HEK293 (cell line): ENCODE results near the gene CTIF.

Experiments
- CTCF ChIA-PET: fragments of 350-600 bp; formaldehyde crosslinking; extraction: SDS; loops from one replicate; lab custom pipeline; 2021; ENCODE audit warnings: antibody characterized with exemption; lab: Yijun Ruan, JAX
- POLR2A ChIA-PET: fragments of 300-600 bp; formaldehyde crosslinking; extraction: SDS; loops from one replicate; lab custom pipeline; 2020; ENCODE audit warnings: antibody characterized with exemption, inconsistent platforms; lab: Yijun Ruan, JAX
- H3K27ac ChIP-seq: fragments of 200-500 bp; sonication (Bioruptor generic); 2 replicates; pipeline ENCODE4 v1.5.1; 2014; ENCODE audit warnings: low read depth, low read length, control low read depth, inconsistent platforms; ENCODE audit errors: extremely low read depth
- H3K36me3 ChIP-seq, 2 experiments: fragments of 200-500 bp in 1 of 2; sonication (Bioruptor generic) in 1 of 2; 1 replicate in 1 of 2; 2 replicates in 1 of 2; pipeline ENCODE4 v1.5.1; 2014 to 2017; ENCODE audit warnings: inconsistent platforms in 2 of 2, low read length in 2 of 2; ENCODE audit not compliant: control insufficient read depth in 2 of 2, insufficient read depth in 1 of 2
- H3K4me1 ChIP-seq: fragments of 200-500 bp; sonication (Bioruptor generic); 2 replicates; pipeline ENCODE4 v1.5.1; 2014; ENCODE audit warnings: mild to moderate bottlenecking, low read length, inconsistent platforms; ENCODE audit not compliant: control insufficient read depth, insufficient read depth
- H3K4me3 ChIP-seq: 2 replicates; pipeline ENCODE4 v1.5.1; 2011; ENCODE audit warnings: low read depth, mild to moderate bottlenecking, control low read depth, low read length, moderate library complexity
- H3K9me3 ChIP-seq: fragments of 200-500 bp; sonication (Bioruptor generic); 2 replicates; pipeline ENCODE4 v1.5.1; 2014; ENCODE audit warnings: low read depth, low read length, inconsistent platforms; ENCODE audit not compliant: control insufficient read depth, insufficient read depth
- EGR2 ChIP-seq: fragments of 450-650 bp; formaldehyde crosslinking; IDR thresholded peaks from 2 replicates; pipeline ENCODE4 v1.5.1; 2016; ENCODE audit warnings: low read depth, missing biosample characterization, missing genetic modification characterization
- FEZF1 ChIP-seq: fragments of 450-650 bp; formaldehyde crosslinking; IDR thresholded peaks from 2 replicates; pipeline ENCODE4 v1.5.1; 2016; ENCODE audit warnings: missing biosample characterization, missing genetic modification characterization
- HOXD13 ChIP-seq: sonication (generic); formaldehyde crosslinking; IDR thresholded peaks from 2 replicates; pipeline ENCODE4 v1.8.0; 2022; ENCODE audit warnings: missing genetic modification reagents, borderline replicate concordance
- KLF9 ChIP-seq: fragments of 450-650 bp; formaldehyde crosslinking; IDR thresholded peaks from 2 replicates; pipeline ENCODE4 v1.5.1; 2016; ENCODE audit warnings: missing biosample characterization, missing genetic modification characterization, low read depth
- REPIN1 ChIP-seq: fragments of 450-650 bp; formaldehyde crosslinking; IDR thresholded peaks from 2 replicates; pipeline ENCODE4 v1.5.1; 2017; ENCODE audit warnings: missing biosample characterization, missing genetic modification characterization, low read depth
- TRIM28 ChIP-seq: IDR thresholded peaks from 2 replicates; pipeline ENCODE4 v1.6.1; 2011; ENCODE audit warnings: low read length, control low read depth, borderline replicate concordance
- ZBTB10 ChIP-seq: fragments of 450-650 bp; formaldehyde crosslinking; IDR thresholded peaks from 2 replicates; pipeline ENCODE4 v1.5.1; 2016; ENCODE audit warnings: missing biosample characterization, missing genetic modification characterization
- ZBTB17 ChIP-seq: fragments of 450-650 bp; formaldehyde crosslinking; IDR thresholded peaks from 2 replicates; pipeline ENCODE4 v1.5.1; 2016; ENCODE audit warnings: missing biosample characterization, missing genetic modification characterization
- ZFHX2 ChIP-seq: fragments of 450-650 bp; formaldehyde crosslinking; conservative IDR thresholded peaks from 2 replicates; pipeline ENCODE4 v1.5.1; 2016; ENCODE audit warnings: missing biosample characterization, missing genetic modification characterization
- ZNF148 ChIP-seq: fragments of 450-650 bp; formaldehyde crosslinking; IDR thresholded peaks from 2 replicates; pipeline ENCODE4 v1.5.0; 2017; ENCODE audit warnings: missing biosample characterization, missing genetic modification characterization, borderline replicate concordance
- ZNF19 ChIP-seq: fragments of 450-650 bp; formaldehyde crosslinking; IDR thresholded peaks from 2 replicates; pipeline ENCODE4; 2016; ENCODE audit warnings: missing biosample characterization, missing genetic modification characterization, low read depth
- ZNF513 ChIP-seq: fragments of 450-650 bp; IDR thresholded peaks from 2 replicates; pipeline ENCODE4 v1.5.1; 2018; ENCODE audit warnings: missing biosample characterization, missing genetic modification characterization
- ZNF530 ChIP-seq: fragments of 450-650 bp; formaldehyde crosslinking; IDR thresholded peaks from 2 replicates; pipeline ENCODE4 v1.5.1; 2016; ENCODE audit warnings: low read depth, missing biosample characterization, missing genetic modification characterization
- ZNF548 ChIP-seq: fragments of 450-650 bp; formaldehyde crosslinking; IDR thresholded peaks from 2 replicates; pipeline ENCODE4 v1.5.1; 2016; ENCODE audit warnings: missing biosample characterization, missing genetic modification characterization
- ZNF555 ChIP-seq: fragments of 450-650 bp; formaldehyde crosslinking; conservative IDR thresholded peaks from 2 replicates; pipeline ENCODE4 v1.5.1; 2017; ENCODE audit warnings: missing biosample characterization, mild to moderate bottlenecking, missing genetic modification characterization, inconsistent platforms
- ZNF654 ChIP-seq: fragments of 450-650 bp; formaldehyde crosslinking; IDR thresholded peaks from 2 replicates; pipeline ENCODE4 v1.5.1; 2016; ENCODE audit warnings: low read depth, missing biosample characterization, missing genetic modification characterization
- ZNF776 ChIP-seq: fragments of 450-650 bp; formaldehyde crosslinking; IDR thresholded peaks from 2 replicates; pipeline ENCODE4 v1.5.0; 2017; ENCODE audit warnings: missing biosample characterization, missing genetic modification characterization, borderline replicate concordance
- ZNF791 ChIP-seq: fragments of 450-650 bp; formaldehyde crosslinking; IDR thresholded peaks from 2 replicates; pipeline ENCODE4 v1.5.1; 2016; ENCODE audit warnings: missing biosample characterization, missing genetic modification characterization

The CTIF gene

GRCh38 chr18:48548921-48549320 lies 10.1 kb downstream of the CTIF start (continued):
- TF ChIP-seq ZNF148 (no peak), FEZF1 (tag by site-specific recombination) (no peak), ZNF19 (tag by site-specific recombination) (no peak), ZNF791 (tag by site-specific recombination) (no peak), ZBTB17 (tag by site-specific recombination) (no peak), KLF9 (no peak)

- Histone ChIP-seq H3K4me3 (no peak overlapping the region), H3K9me3 (no peaks in the 10 kb centered on the region), H3K36me3 (no peaks in the 10 kb centered on the region), H3K27ac (no peak overlapping the region), H3K4me1 (peaks cover 10% of the 10 kb centered on the region)
- ChIA-PET CTCF (no interaction called here), POLR2A (no interaction called here)
- TF ChIP-seq ZNF776 (tag by site-specific recombination) (no peak), ZFHX2 (tag by site-specific recombination) (peak; percentile 54), TRIM28 (no peak), EGR2 (tag by site-specific recombination) (peak; percentile 61), ZNF530 (tag by site-specific recombination) (no peak)
Observed at GRCh38 chr18:48550101-48550729, 11.4 kb downstream of the CTIF start.

- Histone ChIP-seq H3K4me3 (no peak overlapping the region), H3K4me1 (peaks cover 10% of the 10 kb centered on the region), H3K9me3 (no peaks in the 10 kb centered on the region), H3K36me3 (no peaks in the 10 kb centered on the region), H3K27ac (no peak overlapping the region)
- ChIA-PET CTCF (no interaction called here), POLR2A (no interaction called here)
- no peak for TF ChIP-seq ZNF555 (tag by site-specific recombination)
- TF ChIP-seq ZNF548 (tag by site-specific recombination): peak; percentile 85
Observed at GRCh38 chr18:48551100-48551499, 12.3 kb downstream of the CTIF start.

- H3K36me3 ChIP-seq: no peaks in the 10 kb centered on the region
- H3K27ac ChIP-seq: no peak overlapping the region
- H3K4me3 ChIP-seq: no peak overlapping the region
- ChIA-PET CTCF (no interaction called here), POLR2A (no interaction called here)
- no peaks in the 10 kb centered on the region for H3K9me3 ChIP-seq
- no peak for TF ChIP-seq HOXD13 (CRISPR knock-in tag)
- TF ChIP-seq REPIN1 (tag by site-specific recombination): no peak
- TF ChIP-seq ZNF654 (tag by site-specific recombination): no peak
- TF ChIP-seq ZBTB10 (tag by site-specific recombination): no peak
- TF ChIP-seq ZNF513: no peak
- peaks cover 10% of the 10 kb centered on the region; the same call in 1 of the 2 replicates for H3K4me1 ChIP-seq
Observed at GRCh38 chr18:48552130-48552529, 13.3 kb downstream of the CTIF start.
